ENCODE measurements around the gene OR1M1. TPM values are rescaled to one million over a fixed set of nuclear protein-coding genes. Genes with fewer than 3 reads are reported as not detected.

OR1M1 gene
- total RNA-seq, 4 donors from 2014 or later, result not detected

DNA sequence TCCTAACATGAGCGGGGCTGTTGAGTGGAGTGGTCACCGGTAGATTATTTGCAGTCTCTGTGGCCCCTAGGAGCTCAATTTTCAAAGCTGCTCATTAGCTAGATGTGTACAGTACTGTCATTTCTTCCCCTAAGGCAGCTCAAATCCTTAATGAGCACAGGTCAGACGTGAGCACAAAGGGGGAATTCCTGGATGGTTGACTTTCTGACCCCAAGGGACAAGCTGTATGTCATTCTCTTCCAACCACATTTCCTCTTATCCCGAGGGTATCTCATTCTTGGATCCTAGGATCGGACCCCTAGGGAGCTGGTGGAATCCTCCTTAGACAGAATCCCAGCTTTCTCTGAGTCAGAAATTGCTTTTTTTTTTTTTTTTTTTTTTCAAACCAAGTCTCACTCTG, 45.6 kb downstream of the OR1M1 start:
- 42 to 63% methylated on average over 3 to 5 of the region's 5 CpGs for WGBS, 2 donors (ENCODE audit: low coverage in 1 of 2)
- no peak for TF ChIP-seq EP300 (IDR thresholded peaks at IDR 0.05)
- Histone ChIP-seq H3K4me3 (no peak overlapping the region), H3K27me3 (peaks cover 46% of the 10 kb centered on the region), H3K36me3 (no peaks in the 10 kb centered on the region), H3K4me1 (peaks cover 0 to 12% (median 0%) of the 10 kb centered on the region in 3 donors), H3K9me3 (no peaks in the 10 kb centered on the region), H3K27ac (no peak overlapping the region)
- no peak for ATAC-seq

DNA sequence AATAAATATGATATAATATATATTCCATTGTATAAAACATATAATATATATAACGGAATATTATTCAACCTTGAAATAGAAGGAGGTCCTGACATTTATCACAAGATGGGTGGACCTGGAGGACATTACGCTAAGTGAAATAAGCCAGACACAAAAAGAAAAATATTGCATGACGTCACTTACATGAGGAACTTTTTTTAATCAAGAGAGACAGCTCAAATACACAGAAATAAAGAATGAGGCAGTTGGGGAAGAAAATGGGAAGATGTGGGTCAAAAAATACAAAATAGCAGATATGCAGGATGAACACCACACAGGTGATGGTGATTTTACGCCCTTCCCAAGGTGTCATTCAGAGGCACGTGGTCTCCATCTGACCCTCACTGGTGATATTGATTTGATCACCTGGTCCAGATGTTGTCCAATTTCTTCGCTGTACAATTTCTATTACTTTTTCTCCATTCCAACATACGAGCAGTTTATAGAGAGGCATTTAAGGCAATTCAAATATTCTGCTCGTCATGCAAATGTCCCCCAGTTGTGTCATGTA, 52.8 kb downstream of the OR1M1 start:
- Histone ChIP-seq H3K27ac (peak overlapping the region in 3 of 4 donors; percentile 87 to 92 (median 90)), H3K9me3 (peaks cover 0 to 1% (median 0%) of the 10 kb centered on the region in 3 donors), H3K4me1 (peaks cover 7 to 48% (median 11%) of the 10 kb centered on the region in 3 donors), H3K36me3 (peaks cover 0 to 4% of the 10 kb centered on the region in 2 donors), H3K4me3 (peak overlapping the region; percentile 71 to 75), H3K27me3 (peaks cover 7% of the 10 kb centered on the region)
- WGBS, 2 donors (ENCODE audit: low coverage in 1 of 2), result 25 to 28% methylated on average over 7 to 8 of the region's 8 CpGs
- peak; percentile 11 for ATAC-seq
- TF ChIP-seq EP300 (IDR thresholded peaks at IDR 0.05) (no peak), POLR2AphosphoS5 (IDR thresholded peaks at IDR 0.05) (no peak), POLR2A (IDR thresholded peaks at IDR 0.05) (no peak)
- TF ChIP-seq, protein P1, sequence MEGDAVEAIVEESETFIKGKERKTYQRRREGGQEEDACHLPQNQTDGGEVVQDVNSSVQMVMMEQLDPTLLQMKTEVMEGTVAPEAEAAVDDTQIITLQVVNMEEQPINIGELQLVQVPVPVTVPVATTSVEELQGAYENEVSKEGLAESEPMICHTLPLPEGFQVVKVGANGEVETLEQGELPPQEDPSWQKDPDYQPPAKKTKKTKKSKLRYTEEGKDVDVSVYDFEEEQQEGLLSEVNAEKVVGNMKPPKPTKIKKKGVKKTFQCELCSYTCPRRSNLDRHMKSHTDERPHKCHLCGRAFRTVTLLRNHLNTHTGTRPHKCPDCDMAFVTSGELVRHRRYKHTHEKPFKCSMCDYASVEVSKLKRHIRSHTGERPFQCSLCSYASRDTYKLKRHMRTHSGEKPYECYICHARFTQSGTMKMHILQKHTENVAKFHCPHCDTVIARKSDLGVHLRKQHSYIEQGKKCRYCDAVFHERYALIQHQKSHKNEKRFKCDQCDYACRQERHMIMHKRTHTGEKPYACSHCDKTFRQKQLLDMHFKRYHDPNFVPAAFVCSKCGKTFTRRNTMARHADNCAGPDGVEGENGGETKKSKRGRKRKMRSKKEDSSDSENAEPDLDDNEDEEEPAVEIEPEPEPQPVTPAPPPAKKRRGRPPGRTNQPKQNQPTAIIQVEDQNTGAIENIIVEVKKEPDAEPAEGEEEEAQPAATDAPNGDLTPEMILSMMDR (IDR thresholded peaks at IDR 0.05), result no peak

DNA sequence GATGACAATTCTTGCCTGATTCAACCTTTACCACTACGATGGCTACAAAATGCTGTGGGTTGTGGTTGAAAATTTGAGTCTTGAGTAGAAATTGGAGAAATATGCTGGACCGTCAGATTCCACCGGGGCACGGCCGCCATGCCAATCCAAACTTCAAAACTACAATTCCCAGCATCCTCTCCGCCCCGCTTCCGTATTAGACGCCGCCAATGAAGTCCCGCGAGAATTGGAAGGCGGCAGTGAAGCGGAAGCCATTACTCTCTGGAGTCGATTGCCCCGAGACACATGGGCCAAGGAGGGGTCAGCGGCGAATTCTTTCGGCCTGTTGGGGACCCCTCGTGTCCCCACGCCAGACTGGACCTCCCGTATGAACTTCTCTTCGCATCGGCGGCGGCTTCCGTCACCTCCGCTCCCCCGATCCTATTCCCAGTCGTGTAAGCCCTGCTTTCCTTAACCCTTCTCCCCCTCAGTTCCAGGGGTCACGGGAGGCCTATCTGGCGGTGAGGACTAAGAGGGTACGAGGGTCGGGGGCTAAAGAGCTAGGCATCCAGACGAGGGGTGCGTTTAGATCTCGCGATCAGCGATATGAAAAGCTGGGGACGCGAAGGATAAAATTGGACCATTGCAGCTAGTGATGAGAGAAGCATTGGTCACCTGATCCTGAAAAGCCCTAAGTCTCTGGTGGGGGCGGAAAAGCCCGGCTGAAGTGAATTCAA, 53.5 kb downstream of the OR1M1 start, which contains the start of gene ZNF317:
Gene ZNF317, plus strand, starts transcription at position 239 of the 716 bp plus-strand sequence. CDS start 15,620 bp downstream, outside the sequence.
- H3K4me1 ChIP-seq, result peaks cover 7 to 48% (median 11%) of the 10 kb centered on the region in 3 donors
- peak; percentile 96 for ATAC-seq
- TF ChIP-seq, protein P1 (IDR thresholded peaks at IDR 0.05), result no peak
- TF ChIP-seq POLR2A (IDR thresholded peaks at IDR 0.05), result peak in 1 of 2 donors; percentile 28
- TF ChIP-seq EP300 (IDR thresholded peaks at IDR 0.05), result no peak
- peak; percentile 64 for TF ChIP-seq POLR2AphosphoS5 (IDR thresholded peaks at IDR 0.05)
- H3K9me3 ChIP-seq, result peaks cover 0 to 7% (median 0%) of the 10 kb centered on the region in 3 donors
- H3K27ac ChIP-seq, result peak within 1 kb of the TSS; percentile 64 to 92 (median 88)
- 0 to 1% methylated on average over 19 to 30 of the region's 43 CpGs for WGBS, 2 donors (ENCODE audit: low coverage in 1 of 2)
- H3K36me3 ChIP-seq, result peaks cover 0 to 10% of the 10 kb centered on the region in 2 donors
- H3K27me3 ChIP-seq, result peaks cover under 1% of the 10 kb centered on the region
- peak within 1 kb of the TSS; percentile 71 to 75 for H3K4me3 ChIP-seq

DNA sequence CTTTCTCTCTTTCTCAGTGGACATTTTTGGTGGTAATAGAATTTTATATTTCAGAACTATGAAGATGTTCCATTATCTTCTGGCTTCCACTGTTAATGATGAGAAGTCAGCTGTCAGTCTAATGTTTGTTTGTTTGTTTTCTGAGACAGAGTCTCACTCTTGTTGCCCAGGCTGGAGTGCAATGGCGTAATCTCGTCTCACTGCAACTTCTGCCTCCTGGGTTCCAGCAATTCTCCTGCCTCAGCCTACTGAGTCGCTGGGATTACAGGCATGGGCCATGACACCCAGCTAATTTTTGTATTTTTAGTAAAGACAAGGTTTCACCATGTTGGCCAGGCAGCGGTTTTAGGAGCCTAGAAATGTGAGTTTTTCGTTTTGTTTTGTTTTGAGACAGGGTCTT, 58.1 kb downstream of the OR1M1 start:
- H3K27ac ChIP-seq, result no peak overlapping the region
- no peaks in the 10 kb centered on the region for H3K27me3 ChIP-seq
- ATAC-seq, result no peak
- H3K9me3 ChIP-seq, result peaks cover 0 to 16% (median 0%) of the 10 kb centered on the region in 3 donors
- 90 to 98% methylated on average over 3 to 5 of the region's 5 CpGs for WGBS, 2 donors (ENCODE audit: low coverage in 1 of 2)
- H3K4me1 ChIP-seq, result peaks cover 7 to 29% (median 11%) of the 10 kb centered on the region in 3 donors
- TF ChIP-seq EP300 (IDR thresholded peaks at IDR 0.05) (no peak), POLR2A (IDR thresholded peaks at IDR 0.05) (no peak), POLR2AphosphoS5 (IDR thresholded peaks at IDR 0.05) (no peak)
- TF ChIP-seq, protein P1 (IDR thresholded peaks at IDR 0.05), result no peak
- H3K36me3 ChIP-seq, result peaks cover 0 to 39% of the 10 kb centered on the region in 2 donors
- no peak overlapping the region for H3K4me3 ChIP-seq

Small RNA genes lying within 50 kb of the gene (small RNA-seq; reads per million reads assigned to genes)
- gene OR1M4P, result 0 reads per million in 4 donors

Other genes with a start within 250 kb of the OR1M1 start
- 1 to 10 TPM in 1 of 4 donors, under 1 TPM in 2, not detected in 1; under 0.01 to 2.7 (median 0.13) TPM for gene MUC16, start 76.7 kb upstream of the OR1M1 start, total RNA-seq
- not detected for gene OR7G2, start 20.4 kb downstream of the OR1M1 start, total RNA-seq
- not detected for gene OR7G1, start 28.7 kb downstream of the OR1M1 start, total RNA-seq
- not detected for gene OR7G3, start 39.9 kb downstream of the OR1M1 start, total RNA-seq
- 10 to 100 TPM; 16.7 to 23.6 (median 20.1) TPM for gene ZNF317, start 53.3 kb downstream of the OR1M1 start, total RNA-seq
- gene OR7D2, start 91.9 kb downstream of the OR1M1 start, total RNA-seq, result under 1 TPM in 2 of 4 donors, not detected in 2; 0.12 to 0.17 TPM
- gene OR7D4, start 132.5 kb downstream of the OR1M1 start, total RNA-seq, result not detected
- gene OR7E24, start 163.9 kb downstream of the OR1M1 start, total RNA-seq, result not detected
- gene ZNF699, start 222.8 kb downstream of the OR1M1 start, total RNA-seq, result 10 to 100 TPM; 12.7 to 21.5 (median 15.2) TPM
- gene ZNF559, start 237.1 kb downstream of the OR1M1 start, total RNA-seq, result 10 to 100 TPM; 15.4 to 22.3 (median 16.7) TPM

All from gastroesophageal sphincter (tissue), 4 donors.